Fibroblast of skin of left quadriceps (primary cell): ENCODE measurements around the gene BLOC1S3.
A peak's percentile ranks its signal among the peaks of the same experiment; 100 is the strongest.

Experiments used
- DNase-seq, 2 experiments: peaks; one replicate each; pipeline ENCODE4 v3.0.0-alpha.2; 2013; ENCODE audit warnings: low read depth in 2 of 2

The BLOC1S3 gene

GRCh38 chr19:45178262-45179071 lies at the start of gene BLOC1S3:
BLOC1S3 (plus strand) TSS chr19:45178784; CDS start chr19:45179297, 513 bp downstream.
- peak; percentile 100 for DNase-seq

GRCh38 chr19:45128806-45129205 lies 49.8 kb upstream of the BLOC1S3 start:
- no peak for DNase-seq

- DNase-seq = no peak
Observed at GRCh38 chr19:45130236-45130635, 48.3 kb upstream of the BLOC1S3 start.

GRCh38 chr19:45130888-45131615 lies 47.5 kb upstream of the BLOC1S3 start:
- no peak for DNase-seq

GRCh38 chr19:45133661-45134060 lies 44.9 kb upstream of the BLOC1S3 start:
- DNase-seq = no peak

GRCh38 chr19:45135176-45135885 lies 43.3 kb upstream of the BLOC1S3 start:
- no peak for DNase-seq

GRCh38 chr19:45136507-45137178 lies 41.9 kb upstream of the BLOC1S3 start:
- no peak for DNase-seq

GRCh38 chr19:45137179-45137761 lies 41.3 kb upstream of the BLOC1S3 start:
- no peak for DNase-seq

- DNase-seq = no peak
Observed at GRCh38 chr19:45138303-45138751, 40.3 kb upstream of the BLOC1S3 start.

- no peak for DNase-seq
Observed at GRCh38 chr19:45139286-45140143, 39.1 kb upstream of the BLOC1S3 start.

GRCh38 chr19:45140144-45140503 lies 38.5 kb upstream of the BLOC1S3 start:
- DNase-seq = no peak

GRCh38 chr19:45140533-45140932 lies 38.1 kb upstream of the BLOC1S3 start:
- no peak for DNase-seq

- no peak for DNase-seq
Observed at GRCh38 chr19:45141203-45141900, 37.2 kb upstream of the BLOC1S3 start.

- no peak for DNase-seq
Observed at GRCh38 chr19:45142016-45142725, 36.4 kb upstream of the BLOC1S3 start.

GRCh38 chr19:45142726-45143110 lies 35.9 kb upstream of the BLOC1S3 start:
- DNase-seq = no peak

GRCh38 chr19:45144431-45145269 lies 33.9 kb upstream of the BLOC1S3 start:
- DNase-seq = no peak

GRCh38 chr19:45145270-45146189 lies 33.1 kb upstream of the BLOC1S3 start:
- DNase-seq = no peak
